ENCODE measurements around the gene PBOV1.

PBOV1 gene

GRCh38 chr6:138241934-138242333, 23.6 kb upstream of the PBOV1 start:
- no peaks in the 10 kb centered on the region for H3K9me3 ChIP-seq
- no peaks in the 10 kb centered on the region for H3K27me3 ChIP-seq
- no peak for TF ChIP-seq CTCF (IDR thresholded peaks at IDR 0.05; ENCODE audit: low read depth, low read length)
- H3K4me3 ChIP-seq (ENCODE audit: low read depth, low read length), result no peak overlapping the region
- no peak for DNase-seq
- no peaks in the 10 kb centered on the region for H3K36me3 ChIP-seq
- no peaks in the 10 kb centered on the region for H3K4me1 ChIP-seq

DNA sequence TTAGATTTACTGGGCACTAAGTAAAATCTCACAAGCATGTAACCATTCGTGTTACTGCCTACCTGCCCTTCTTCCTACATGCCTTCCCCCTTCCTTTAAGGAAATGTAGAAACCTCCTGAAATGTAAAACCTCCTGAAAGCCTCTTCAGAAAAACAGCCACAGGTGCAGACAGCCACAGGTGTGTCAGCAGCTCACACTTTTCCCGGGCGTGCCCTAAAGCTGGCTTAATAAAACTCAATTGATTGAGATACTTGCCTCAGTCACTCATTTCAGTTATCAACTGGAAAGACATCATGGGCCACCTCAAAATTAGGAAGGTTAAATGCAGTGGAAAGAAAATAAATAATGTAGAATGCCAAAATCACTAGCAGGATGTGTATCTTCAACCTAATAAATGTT, 23.1 kb upstream of the PBOV1 start:
- no peaks in the 10 kb centered on the region for H3K36me3 ChIP-seq
- no peaks in the 10 kb centered on the region for H3K4me1 ChIP-seq
- TF ChIP-seq CTCF (IDR thresholded peaks at IDR 0.05; ENCODE audit: low read depth, low read length), result no peak
- no peaks in the 10 kb centered on the region for H3K9me3 ChIP-seq
- H3K4me3 ChIP-seq (ENCODE audit: low read depth, low read length), result no peak overlapping the region
- H3K27me3 ChIP-seq, result 0 out of 2 replicates have a peak, but pooled peaks cover under 1% of the 10 kb centered on the region
- DNase-seq, result no peak

- no peaks in the 10 kb centered on the region for H3K4me1 ChIP-seq
- no peak for TF ChIP-seq CTCF (IDR thresholded peaks at IDR 0.05; ENCODE audit: low read depth, low read length)
- no peaks in the 10 kb centered on the region for H3K9me3 ChIP-seq
- no peak for DNase-seq
- 0 out of 2 replicates have a peak, but pooled peaks cover 3% of the 10 kb centered on the region for H3K27me3 ChIP-seq
- H3K4me3 ChIP-seq (ENCODE audit: low read depth, low read length), result no peak overlapping the region
- H3K36me3 ChIP-seq, result no peaks in the 10 kb centered on the region
These were observed 22.4 kb upstream of the PBOV1 start for GRCh38 chr6:138240476-138241245.

GRCh38 chr6:138239774-138240173, 21.5 kb upstream of the PBOV1 start:
- H3K4me1 ChIP-seq, result no peaks in the 10 kb centered on the region
- no peak overlapping the region for H3K4me3 ChIP-seq (ENCODE audit: low read depth, low read length)
- no peaks in the 10 kb centered on the region for H3K36me3 ChIP-seq
- DNase-seq, result no peak
- 0 out of 2 replicates have a peak, but pooled peaks cover 3% of the 10 kb centered on the region for H3K27me3 ChIP-seq
- no peaks in the 10 kb centered on the region for H3K9me3 ChIP-seq
- no peak for TF ChIP-seq CTCF (IDR thresholded peaks at IDR 0.05; ENCODE audit: low read depth, low read length)

GRCh38 chr6:138238368-138238767, 20.1 kb upstream of the PBOV1 start:
- Histone ChIP-seq H3K27me3 (0 out of 2 replicates have a peak, but pooled peaks cover 3% of the 10 kb centered on the region), H3K4me3 (ENCODE audit: low read depth, low read length) (no peak overlapping the region), H3K9me3 (no peaks in the 10 kb centered on the region), H3K36me3 (no peaks in the 10 kb centered on the region), H3K4me1 (no peaks in the 10 kb centered on the region)
- TF ChIP-seq CTCF (IDR thresholded peaks at IDR 0.05; ENCODE audit: low read depth, low read length), result no peak
- DNase-seq, result no peak

DNA sequence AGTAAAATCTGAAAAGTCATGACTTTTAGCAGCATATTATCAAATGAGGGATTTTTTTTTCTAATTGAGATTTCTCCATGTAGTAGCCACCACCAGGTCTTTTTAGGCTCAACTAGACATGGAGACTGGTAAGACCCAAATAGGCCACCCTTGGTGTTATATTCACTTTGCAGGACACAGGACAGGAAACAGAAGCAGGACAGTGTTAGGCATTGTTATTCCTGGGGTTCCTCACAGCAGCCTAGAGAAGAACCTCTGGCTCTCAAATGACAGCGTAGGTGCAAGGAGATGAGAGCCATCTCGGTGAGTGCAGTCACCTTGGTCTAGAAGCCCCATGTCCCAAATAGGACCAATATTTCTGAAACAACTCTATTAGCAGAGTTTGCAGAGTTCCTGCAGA, 19.2 kb upstream of the PBOV1 start:
- Histone ChIP-seq H3K36me3 (no peaks in the 10 kb centered on the region), H3K9me3 (no peaks in the 10 kb centered on the region), H3K4me3 (ENCODE audit: low read depth, low read length) (no peak overlapping the region), H3K27me3 (0 out of 2 replicates have a peak, but pooled peaks cover 3% of the 10 kb centered on the region), H3K4me1 (no peaks in the 10 kb centered on the region)
- no peak for DNase-seq
- no peak for TF ChIP-seq CTCF (IDR thresholded peaks at IDR 0.05; ENCODE audit: low read depth, low read length)

Measured in BE2C (cell line).